ENCODE measurements around the gene DNAJC21.

- no peak for TF ChIP-seq POLR2A (IDR thresholded peaks at IDR 0.05)
- no peak for TF ChIP-seq POLR2AphosphoS5 (IDR thresholded peaks at IDR 0.05)
These were observed 28.0 kb downstream of the DNAJC21 start for GRCh38 chr5:34957321-34957720.
